HEK293T (cell line): ENCODE measurements around the gene ALPL.
"Not testable (repeated sequence)": the region's sequence is repeated elsewhere in the genome, so short reads cannot be mapped to it uniquely, and the experiment has no call there.

ENCODE experiments used
- CTCF ChIA-PET: fragments of 350-600 bp; formaldehyde crosslinking; extraction: SDS; loops from one replicate; lab custom pipeline; 2021; ENCODE audit warnings: antibody characterized with exemption, inconsistent platforms; lab: Yijun Ruan, JAX
- POLR2A ChIA-PET: fragments of 350-600 bp; formaldehyde crosslinking; extraction: SDS; loops from one replicate; lab custom pipeline; 2020; ENCODE audit warnings: antibody characterized with exemption, inconsistent platforms; lab: Yijun Ruan, JAX
- DNase-seq: peaks from one replicate; pipeline ENCODE4 v3.0.0; 2012; ENCODE audit warnings: mixed read lengths; ENCODE audit errors: extremely low spot score
- ARNT ChIP-seq: fragments of 450-650 bp; IDR thresholded peaks from 2 replicates; pipeline ENCODE4 v1.6.1; 2017; ENCODE audit warnings: mild to moderate bottlenecking
- BHLHE40 ChIP-seq: fragments of 450-650 bp; IDR thresholded peaks from 2 replicates; pipeline ENCODE4 v1.6.1; 2016; ENCODE audit warnings: mild to moderate bottlenecking, moderate library complexity, borderline replicate concordance
- CTBP1 ChIP-seq: fragments of 450-650 bp; IDR thresholded peaks from 2 replicates; pipeline ENCODE4 v1.6.1; 2016; ENCODE audit warnings: borderline replicate concordance
- FOXA1 ChIP-seq: fragments of 450-650 bp; IDR thresholded peaks from 2 replicates; pipeline ENCODE4 v1.6.1; 2016; ENCODE audit warnings: mild to moderate bottlenecking
- FOXK2 ChIP-seq: fragments of 450-650 bp; IDR thresholded peaks from 2 replicates; pipeline ENCODE4 v1.6.1; 2016; ENCODE audit warnings: mild to moderate bottlenecking
- FOXM1 ChIP-seq: fragments of 450-650 bp; IDR thresholded peaks from 2 replicates; pipeline ENCODE4 v1.6.1; 2017; ENCODE audit warnings: mild to moderate bottlenecking, borderline replicate concordance
- HDGF ChIP-seq: fragments of 450-650 bp; IDR thresholded peaks from 2 replicates; pipeline ENCODE4 v1.6.1; 2017; ENCODE audit warnings: antibody characterized with exemption, borderline replicate concordance
- L3MBTL2 ChIP-seq: fragments of 450-650 bp; conservative IDR thresholded peaks from 2 replicates; pipeline ENCODE4 v1.6.1; 2016; ENCODE audit warnings: mild to moderate bottlenecking
- LEF1 ChIP-seq: fragments of 450-650 bp; IDR thresholded peaks from 2 replicates; pipeline ENCODE4 v1.6.1; 2017; ENCODE audit warnings: mild to moderate bottlenecking, borderline replicate concordance
- NFRKB ChIP-seq: fragments of 450-650 bp; IDR thresholded peaks from 2 replicates; pipeline ENCODE4 v1.6.1; 2016; ENCODE audit warnings: mild to moderate bottlenecking, moderate library complexity
- SP1 ChIP-seq: fragments of 450-650 bp; IDR thresholded peaks from 2 replicates; pipeline ENCODE4 v1.6.1; 2017
- SUZ12 ChIP-seq: fragments of 450-650 bp; IDR thresholded peaks from 2 replicates; pipeline ENCODE4 v1.6.1; 2016; ENCODE audit warnings: mild to moderate bottlenecking
- TARDBP ChIP-seq: fragments of 450-650 bp; IDR thresholded peaks from 2 replicates; pipeline ENCODE4 v1.6.1; 2016
- ZNF384 ChIP-seq: fragments of 450-650 bp; IDR thresholded peaks from 2 replicates; pipeline ENCODE4 v1.6.1; 2016
- TF ChIP-seq, protein P1 (sequence below): fragments of 450-650 bp; IDR thresholded peaks from 2 replicates; pipeline ENCODE4 v1.6.1; 2016

The ALPL gene

GRCh38 chr1:21560916-21561638 lies 51.9 kb downstream of the ALPL start:
- CTCF ChIA-PET, result interaction anchor here (0.5 kb wide), 1 partner anchor 358 kb away, joined by 4 read pairs; no protein-coding TSS in a partner anchor
- TF ChIP-seq FOXM1 (no peak), ZNF384 (no peak), BHLHE40 (no peak), LEF1 (no peak)
- DNase-seq, result no peak
- POLR2A ChIA-PET, result no interaction called here

- ChIA-PET POLR2A (no interaction called here), CTCF (no interaction called here)
- TF ChIP-seq LEF1 (no peak), FOXM1 (no peak)
- DNase-seq, result no peak
Observed at GRCh38 chr1:21562896-21563295, 53.7 kb downstream of the ALPL start.

GRCh38 chr1:21563971-21564370 lies 54.7 kb downstream of the ALPL start:
- ChIA-PET POLR2A (no interaction called here), CTCF (no interaction called here)
- DNase-seq, result no peak
- TF ChIP-seq NFRKB, result no peak
- no peak for TF ChIP-seq FOXA1
- TF ChIP-seq CTBP1, result no peak
- TF ChIP-seq ZNF384, result no peak
- no peak for TF ChIP-seq SUZ12

DNA sequence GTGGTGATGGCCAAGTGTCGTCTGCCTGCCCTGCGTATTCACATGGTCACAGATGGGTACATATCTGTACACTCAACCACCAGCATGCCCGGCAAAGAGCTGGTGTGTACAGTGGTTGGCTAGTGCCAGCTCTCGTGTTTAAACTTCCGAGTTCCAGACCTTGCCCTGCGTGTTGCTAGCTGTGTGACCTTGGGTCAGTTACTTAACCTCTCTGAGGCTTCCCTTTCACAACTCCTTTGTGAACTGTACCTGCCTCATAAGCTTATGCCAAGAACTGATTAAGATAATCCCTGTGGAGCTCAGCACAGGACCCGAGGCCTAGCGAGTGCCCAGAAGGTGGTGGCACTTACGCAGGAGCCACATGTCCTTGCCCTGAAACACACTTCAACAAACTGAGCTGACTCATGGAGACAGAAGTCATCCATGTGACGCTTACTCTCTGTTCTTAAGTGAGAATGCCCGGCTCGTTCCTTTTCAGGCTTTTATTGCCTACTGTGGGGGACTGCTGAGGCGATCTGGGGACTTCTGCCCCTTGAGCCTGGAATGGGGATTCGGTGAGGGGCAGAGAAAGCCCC lies 55.4 kb downstream of the ALPL start:
- no peak for DNase-seq
- ChIA-PET CTCF (no interaction called here), POLR2A (no interaction called here)
- no peak for TF ChIP-seq HDGF
- TF ChIP-seq BHLHE40, result no peak
- no peak for TF ChIP-seq NFRKB
- no peak for TF ChIP-seq FOXM1
- TF ChIP-seq, protein P1, sequence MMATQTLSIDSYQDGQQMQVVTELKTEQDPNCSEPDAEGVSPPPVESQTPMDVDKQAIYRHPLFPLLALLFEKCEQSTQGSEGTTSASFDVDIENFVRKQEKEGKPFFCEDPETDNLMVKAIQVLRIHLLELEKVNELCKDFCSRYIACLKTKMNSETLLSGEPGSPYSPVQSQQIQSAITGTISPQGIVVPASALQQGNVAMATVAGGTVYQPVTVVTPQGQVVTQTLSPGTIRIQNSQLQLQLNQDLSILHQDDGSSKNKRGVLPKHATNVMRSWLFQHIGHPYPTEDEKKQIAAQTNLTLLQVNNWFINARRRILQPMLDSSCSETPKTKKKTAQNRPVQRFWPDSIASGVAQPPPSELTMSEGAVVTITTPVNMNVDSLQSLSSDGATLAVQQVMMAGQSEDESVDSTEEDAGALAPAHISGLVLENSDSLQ, result no peak
- no peak for TF ChIP-seq SP1

DNA sequence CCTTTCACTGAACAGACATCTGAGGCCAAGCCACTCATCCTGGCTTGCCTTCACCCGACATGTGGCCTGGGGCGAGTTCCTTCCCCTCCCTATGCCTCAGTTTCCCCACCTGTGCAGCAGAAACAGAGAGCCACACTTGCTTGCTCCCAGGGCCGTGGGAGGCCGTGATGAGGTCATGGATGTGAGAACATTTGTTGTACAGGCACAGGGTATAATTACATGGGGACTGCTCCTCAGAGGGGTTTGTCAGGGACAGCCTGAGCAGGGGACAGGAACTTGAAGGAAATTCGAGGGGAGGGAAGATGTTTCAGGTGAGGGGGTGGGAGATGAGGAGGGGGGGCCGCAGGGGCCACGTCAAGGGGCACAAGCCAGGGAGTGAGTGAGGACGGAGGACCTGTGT lies 56.1 kb downstream of the ALPL start:
- no peak for DNase-seq
- CTCF ChIA-PET, result no interaction called here
- TF ChIP-seq FOXA1 (no peak), CTBP1 (no peak), FOXM1 (no peak), TARDBP (no peak), ARNT (no peak), HDGF (no peak), FOXK2 (no peak), BHLHE40 (no peak), L3MBTL2 (no peak), ZNF384 (no peak)
- TF ChIP-seq, protein P1, result no peak
- POLR2A ChIA-PET, result no interaction called here

DNA sequence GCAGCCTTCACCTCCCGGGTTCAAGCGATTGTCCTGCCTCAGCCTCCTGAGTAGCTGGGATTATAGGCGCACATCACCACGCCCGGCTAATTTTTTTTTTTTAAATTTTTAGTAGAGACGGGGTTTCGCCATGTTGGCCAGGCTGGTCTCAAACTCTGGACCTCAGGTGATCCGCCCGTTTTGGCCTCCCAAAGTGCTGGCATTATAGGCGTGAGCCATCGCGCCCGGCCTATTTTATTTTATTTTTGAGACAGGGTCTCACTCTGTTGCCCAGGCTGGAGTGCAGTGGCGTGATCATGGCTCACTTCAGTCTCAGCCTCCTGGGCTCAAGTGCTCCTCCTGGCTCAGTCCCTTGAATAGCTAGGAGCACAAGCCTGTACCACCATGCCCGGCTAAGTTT lies 57.1 kb downstream of the ALPL start:
- CTCF ChIA-PET, DNase-seq, POLR2A ChIA-PET: not testable (repeated sequence)

DNA sequence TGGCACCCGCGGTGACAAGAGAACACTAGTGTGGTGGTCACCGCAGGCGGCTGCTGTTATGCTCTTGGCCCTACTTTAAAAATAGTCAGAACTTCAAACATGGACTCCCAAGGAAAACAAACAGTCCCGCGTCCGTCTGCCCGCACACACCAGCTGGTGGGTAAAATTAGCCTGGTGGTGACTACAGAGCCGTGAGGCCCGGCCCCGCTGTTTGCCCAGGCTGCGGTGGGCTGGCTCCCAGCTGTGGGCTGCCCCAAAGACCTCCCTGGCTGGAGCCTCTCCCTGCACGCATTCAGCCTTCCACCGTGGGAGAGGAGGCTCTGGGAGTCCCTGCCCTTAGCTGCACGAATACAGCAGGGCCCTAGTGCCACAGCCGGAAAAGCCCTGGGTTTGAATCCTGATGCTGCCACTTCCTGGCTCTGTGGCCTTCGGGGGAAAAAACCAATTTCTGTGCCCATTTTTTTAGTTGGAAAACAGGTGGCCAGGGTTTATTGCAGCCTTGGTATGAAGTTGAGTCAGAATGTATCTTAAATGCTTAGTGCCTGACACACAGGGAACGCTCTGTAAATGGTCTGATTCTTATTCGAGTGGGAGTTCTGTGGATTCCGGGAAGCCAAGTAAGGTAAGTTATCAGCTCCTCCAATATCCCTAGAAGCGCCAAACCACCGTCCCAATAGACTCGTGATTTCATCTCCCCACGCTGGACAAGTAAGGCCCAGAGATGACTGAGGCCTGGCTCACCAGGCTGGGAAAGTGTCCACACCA lies 58.2 kb downstream of the ALPL start:
- ChIA-PET CTCF (no interaction called here), POLR2A (no interaction called here)
- TF ChIP-seq TARDBP (no peak), BHLHE40 (no peak), FOXM1 (no peak), SUZ12 (no peak), HDGF (no peak), ZNF384 (no peak)
- no peak for DNase-seq
